Bronchial epithelial cell (primary cell): Measurements from ENCODE around the gene C5orf46. TPM values are rescaled to one million over a fixed set of nuclear protein-coding genes. Genes with fewer than 3 reads are reported as not detected.

Source experiments
- DNase-seq: peaks from one replicate; pipeline ENCODE4 v3.0.0-alpha.2; 2010; ENCODE audit warnings: low read depth
- FAIRE-seq: peaks from 2 replicates; lab custom pipeline; 2011; peaks lifted over from hg19 to GRCh38; lab: Jason Lieb, UNC
- H3K27me3 ChIP-seq: 2 replicates; pipeline ENCODE4 v1.5.1; 2011; ENCODE audit warnings: low read length; ENCODE audit not compliant: control insufficient read depth, insufficient read depth
- H3K36me3 ChIP-seq: 2 replicates; pipeline ENCODE4 v1.5.1; 2011; ENCODE audit warnings: low read length; ENCODE audit not compliant: control insufficient read depth, insufficient read depth
- H3K4me3 ChIP-seq: 2 replicates; pipeline ENCODE4 v1.5.1; 2011; ENCODE audit warnings: mild to moderate bottlenecking, low read depth, low read length, control low read depth
- CTCF ChIP-seq: IDR thresholded peaks from 2 replicates; pipeline ENCODE4 v1.5.1; 2011; ENCODE audit warnings: mild to moderate bottlenecking, moderate library complexity, low read length, control low read depth, inconsistent platforms; ENCODE audit not compliant: insufficient read depth, severe bottlenecking
- total RNA-seq: library from RNA; depleted of rRNA; stranded (reverse); fragments of >200 nt; gene quantifications from 2 replicates; pipeline ENCODE4 v1.2.1, GENCODE V29; 2014

The C5orf46 gene
- total RNA-seq, 1 donor from 2014 or later = not detected

- no peak for TF ChIP-seq CTCF
- FAIRE-seq (no peak), DNase-seq (no peak)
Observed at GRCh38 chr5:147860641-147861025, 45.7 kb downstream of the C5orf46 start.

GRCh38 chr5:147859962-147860640, 46.2 kb downstream of the C5orf46 start:
- Histone ChIP-seq H3K27me3 (no peaks in the 10 kb centered on the region), H3K4me3 (no peak overlapping the region), H3K36me3 (no peaks in the 10 kb centered on the region)
- TF ChIP-seq CTCF = no peak
- no peak for FAIRE-seq
- DNase-seq = no peak

More at GRCh38 chr5:147860641-147861025, 45.7 kb downstream of the C5orf46 start:
- Histone ChIP-seq H3K27me3 (no peaks in the 10 kb centered on the region), H3K4me3 (no peak overlapping the region), H3K36me3 (no peaks in the 10 kb centered on the region)

- Histone ChIP-seq H3K27me3 (peaks cover 2% of the 10 kb centered on the region), H3K36me3 (no peaks in the 10 kb centered on the region), H3K4me3 (no peak overlapping the region)
- no peak for TF ChIP-seq CTCF
- FAIRE-seq (no peak), DNase-seq (no peak)
Observed at GRCh38 chr5:147858565-147858964, 47.8 kb downstream of the C5orf46 start.

- no peak overlapping the region for H3K4me3 ChIP-seq
- peak; percentile 65 for TF ChIP-seq CTCF
- H3K36me3 ChIP-seq = no peaks in the 10 kb centered on the region
- DNase-seq (peak; percentile 64), FAIRE-seq (no peak)
- H3K27me3 ChIP-seq = peaks cover 2% of the 10 kb centered on the region
Observed at GRCh38 chr5:147857302-147858129, 48.8 kb downstream of the C5orf46 start.

GRCh38 chr5:147856801-147857200, 49.5 kb downstream of the C5orf46 start:
- no peaks in the 10 kb centered on the region for H3K36me3 ChIP-seq
- no peak overlapping the region for H3K4me3 ChIP-seq
- peaks cover 2% of the 10 kb centered on the region for H3K27me3 ChIP-seq
- FAIRE-seq (no peak), DNase-seq (no peak)
- no peak for TF ChIP-seq CTCF

- no peak for TF ChIP-seq CTCF
- H3K4me3 ChIP-seq = no peak overlapping the region
- H3K36me3 ChIP-seq = no peaks in the 10 kb centered on the region
- FAIRE-seq (no peak), DNase-seq (peak; percentile 19)
- H3K27me3 ChIP-seq = peaks cover 2% of the 10 kb centered on the region
Observed at GRCh38 chr5:147855774-147856069, 50.6 kb downstream of the C5orf46 start.
